GM12892 (cell line): ENCODE measurements around the gene SEH1L.

Source experiments
- POLR2A ChIP-seq: IDR thresholded peaks from 2 replicates; pipeline ENCODE4 v1.6.1; 2011; ENCODE audit warnings: low read depth, low read length, control low read depth
- POLR2AphosphoS5 ChIP-seq: IDR thresholded peaks from 2 replicates; pipeline ENCODE4 v1.6.1; 2011; ENCODE audit warnings: low read depth, low read length, control low read depth

- TF ChIP-seq POLR2A (no peak), POLR2AphosphoS5 (no peak)
Observed at GRCh38 chr18:12995424-12995823, 47.6 kb downstream of the SEH1L start.
